CD4-positive, CD25-positive, alpha-beta regulatory T cell (primary cell): ENCODE measurements around the gene TUG1. TPM values are rescaled to one million over a fixed set of nuclear protein-coding genes. Genes with fewer than 3 reads are reported as not detected.

Experiments used
- ATAC-seq, 2 donors: fragments of 150-1000 bp; cut with Tn5 transposase; one replicate each; pipeline ENCODE4 v1.10.0; 2021; ENCODE audit warnings: low read depth in 2 of 2, moderate number of reproducible peaks in 2 of 2, moderate library complexity in 1 of 2
- DNase-seq, 3 donors: peaks; one replicate each; pipeline versions ENCODE4 v3.0.0 to v3.0.0-alpha.2; 2012 to 2022; ENCODE audit warnings: mixed read lengths in 1 of 3
- H3K27ac ChIP-seq: one replicate; pipeline ENCODE4 v1.7.0; 2013; ENCODE audit warnings: mild to moderate bottlenecking, low read length; ENCODE audit not compliant: insufficient read depth, poor library complexity, severe bottlenecking
- H3K27me3 ChIP-seq: one replicate; pipeline ENCODE4 v1.7.0; 2013; ENCODE audit warnings: low read length; ENCODE audit not compliant: control insufficient read depth, insufficient read depth
- H3K36me3 ChIP-seq: one replicate; pipeline ENCODE4 v1.7.0; 2013; ENCODE audit warnings: mild to moderate bottlenecking, low read length, moderate library complexity; ENCODE audit not compliant: control insufficient read depth, insufficient read depth
- H3K4me1 ChIP-seq: 2 replicates; pipeline ENCODE4 v1.7.0; 2013; ENCODE audit warnings: mild to moderate bottlenecking, low read length; ENCODE audit not compliant: insufficient read depth, control insufficient read depth, poor library complexity, severe bottlenecking
- H3K4me3 ChIP-seq: one replicate; pipeline ENCODE4 v1.7.0; 2013; ENCODE audit warnings: low read depth, mild to moderate bottlenecking, low read length, moderate library complexity
- H3K9me3 ChIP-seq, 2 experiments: 1 replicate in 1 of 2; 2 replicates in 1 of 2; pipeline ENCODE4 v1.7.0; 2013; ENCODE audit warnings: low read length in 2 of 2, mild to moderate bottlenecking in 1 of 2, moderate library complexity in 1 of 2; ENCODE audit not compliant: control insufficient read depth in 2 of 2
- H3K27ac Mint-ChIP-seq, 3 donors: one replicate each; pipeline ENCODE4 v1.8.0; 2020 to 2022; ENCODE audit warnings: mild to moderate bottlenecking in 3 of 3, mixed read lengths in 3 of 3, moderate library complexity in 2 of 3
- H3K27me3 Mint-ChIP-seq: one replicate; pipeline ENCODE4 v1.8.0; 2022; ENCODE audit warnings: mild to moderate bottlenecking, mixed read lengths
- H3K36me3 Mint-ChIP-seq: one replicate; pipeline ENCODE4 v1.8.0; 2020; ENCODE audit warnings: mixed read lengths
- H3K4me1 Mint-ChIP-seq, 4 donors: one replicate each; pipeline ENCODE4 v1.8.0; 2020 to 2022; ENCODE audit warnings: mixed read lengths in 4 of 4, mild to moderate bottlenecking in 1 of 4
- H3K4me3 Mint-ChIP-seq, 4 donors: one replicate each; pipeline ENCODE4 v1.8.0; 2020 to 2022; ENCODE audit warnings: mild to moderate bottlenecking in 4 of 4, mixed read lengths in 4 of 4, moderate library complexity in 3 of 4
- H3K9me3 Mint-ChIP-seq, 7 donors: one replicate each; pipeline ENCODE4 v1.8.0; 2020 to 2022; ENCODE audit warnings: mixed read lengths in 7 of 7, mild to moderate bottlenecking in 3 of 7, moderate library complexity in 2 of 7
- polyA plus RNA-seq, 4 donors: library from polyadenylated mRNA; unstranded; fragments of 300-500 nt; fragmentation: Illumina TruSeq; gene quantifications; one replicate each; pipeline ENCODE4 v1.2.3, GENCODE V29; 2021
- total RNA-seq: library from RNA; stranded (reverse); gene quantifications from one replicate; pipeline ENCODE4 v1.2.3, GENCODE V29; 2022

TUG1 gene
- total RNA-seq, result 90.9 TPM
- 10 to 100 TPM; 18.2 to 24.9 (median 20.7) TPM for polyA plus RNA-seq

- peak; percentile 97 to 99 (median 98) for DNase-seq
- Mint-ChIP-seq H3K4me1 (peaks cover 22 to 67% (median 45%) of the 10 kb centered on the region in 4 donors), H3K27ac (peak within 1 kb of the TSS; percentile 98), H3K9me3 (peaks cover 0 to 50% (median 18%) of the 10 kb centered on the region in 7 donors), H3K36me3 (peaks cover 45% of the 10 kb centered on the region), H3K27me3 (peaks cover 7% of the 10 kb centered on the region), H3K4me3 (peak within 1 kb of the TSS; percentile 91 to 98 (median 95))
- peaks cover 35 to 45% of the 10 kb centered on the region in 2 experiments for H3K9me3 ChIP-seq
- H3K4me3 ChIP-seq, result peak within 1 kb of the TSS; percentile 89
- no peaks in the 10 kb centered on the region for H3K27me3 ChIP-seq
- peaks cover 26% of the 10 kb centered on the region for H3K4me1 ChIP-seq
- peaks cover 28% of the 10 kb centered on the region for H3K36me3 ChIP-seq
- H3K27ac ChIP-seq, result peak within 1 kb of the TSS; percentile 90
- ATAC-seq, result peak; percentile 93 to 94
Measured at GRCh38 chr22:30968924-30969531, at the start of gene TUG1. Gene TUG1 (plus strand): TSS chr22:30969265.

DNA sequence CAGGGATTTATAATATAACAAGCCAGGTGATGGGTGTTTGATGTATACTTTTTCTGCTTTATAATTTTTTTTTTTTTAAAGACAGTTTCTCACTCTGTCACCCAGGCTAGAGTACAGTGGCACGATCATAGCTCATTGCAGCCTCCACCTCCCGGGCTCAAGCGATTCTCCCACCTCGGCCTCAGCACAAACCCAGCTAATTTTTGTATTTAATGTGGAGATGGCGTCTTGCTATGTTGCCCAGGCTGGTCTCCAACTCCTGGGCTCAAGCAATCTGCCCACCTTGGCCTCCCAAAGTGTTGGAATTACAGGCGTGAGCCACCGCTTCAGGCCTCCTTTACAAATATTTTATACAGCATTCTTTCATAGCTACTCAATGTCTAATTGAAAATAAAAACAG lies 49.1 kb upstream of the TUG1 start:
- Histone ChIP-seq H3K9me3 (peaks cover 5 to 8% of the 10 kb centered on the region in 2 experiments), H3K4me3 (no peak overlapping the region), H3K27ac (no peak overlapping the region), H3K27me3 (no peaks in the 10 kb centered on the region), H3K36me3 (peaks cover 6% of the 10 kb centered on the region), H3K4me1 (peaks cover 14% of the 10 kb centered on the region)
- Mint-ChIP-seq H3K4me1 (peaks cover 5 to 28% (median 14%) of the 10 kb centered on the region in 4 donors), H3K36me3 (peaks cover 8% of the 10 kb centered on the region), H3K4me3 (peak overlapping the region in 2 of 4 donors; percentile 58 to 82), H3K9me3 (peaks cover 0 to 1% (median 0%) of the 10 kb centered on the region in 7 donors), H3K27ac (peak overlapping the region in 1 of 3 donors; percentile 53), H3K27me3 (peaks cover 4% of the 10 kb centered on the region)
- ATAC-seq, result no peak
- no peak for DNase-seq

- peaks cover 0 to under 1% (median 0%) of the 10 kb centered on the region in 7 donors for H3K9me3 Mint-ChIP-seq
- peak; percentile 71 to 82 (median 78) for DNase-seq
Measured at GRCh38 chr22:30920407-30920806, 48.7 kb upstream of the TUG1 start.

GRCh38 chr22:30921108-30921507 lies 48.0 kb upstream of the TUG1 start:
- no peak for DNase-seq
- Histone ChIP-seq H3K4me1 (peaks cover 14% of the 10 kb centered on the region), H3K4me3 (peak overlapping the region; percentile 77), H3K9me3 (peaks cover 0 to 1% of the 10 kb centered on the region in 2 experiments), H3K27ac (peak overlapping the region; percentile 69), H3K36me3 (peaks cover 15% of the 10 kb centered on the region), H3K27me3 (no peaks in the 10 kb centered on the region)
- Mint-ChIP-seq H3K4me1 (peaks cover 5 to 28% (median 15%) of the 10 kb centered on the region in 4 donors), H3K9me3 (no peaks in the 10 kb centered on the region), H3K27me3 (peaks cover 4% of the 10 kb centered on the region), H3K4me3 (peak overlapping the region; percentile 81 to 96 (median 84)), H3K36me3 (peaks cover 13% of the 10 kb centered on the region), H3K27ac (peak overlapping the region in 2 of 3 donors; percentile 83 to 88)
- no peak for ATAC-seq

More at GRCh38 chr22:30920407-30920806, 48.7 kb upstream of the TUG1 start:
- Histone ChIP-seq H3K4me3 (peak overlapping the region; percentile 77), H3K36me3 (peaks cover 8% of the 10 kb centered on the region), H3K27ac (no peak overlapping the region), H3K9me3 (peaks cover 5 to 8% of the 10 kb centered on the region in 2 experiments), H3K27me3 (no peaks in the 10 kb centered on the region), H3K4me1 (peaks cover 14% of the 10 kb centered on the region)
- H3K4me3 Mint-ChIP-seq, result peak overlapping the region; percentile 81 to 96 (median 84)
- peaks cover 4% of the 10 kb centered on the region for H3K27me3 Mint-ChIP-seq
- peaks cover 5 to 28% (median 15%) of the 10 kb centered on the region in 4 donors for H3K4me1 Mint-ChIP-seq
- peak; percentile 64 to 73 for ATAC-seq
- peaks cover 13% of the 10 kb centered on the region for H3K36me3 Mint-ChIP-seq
- H3K27ac Mint-ChIP-seq, result peak overlapping the region; percentile 11 to 63 (median 53)

DNA sequence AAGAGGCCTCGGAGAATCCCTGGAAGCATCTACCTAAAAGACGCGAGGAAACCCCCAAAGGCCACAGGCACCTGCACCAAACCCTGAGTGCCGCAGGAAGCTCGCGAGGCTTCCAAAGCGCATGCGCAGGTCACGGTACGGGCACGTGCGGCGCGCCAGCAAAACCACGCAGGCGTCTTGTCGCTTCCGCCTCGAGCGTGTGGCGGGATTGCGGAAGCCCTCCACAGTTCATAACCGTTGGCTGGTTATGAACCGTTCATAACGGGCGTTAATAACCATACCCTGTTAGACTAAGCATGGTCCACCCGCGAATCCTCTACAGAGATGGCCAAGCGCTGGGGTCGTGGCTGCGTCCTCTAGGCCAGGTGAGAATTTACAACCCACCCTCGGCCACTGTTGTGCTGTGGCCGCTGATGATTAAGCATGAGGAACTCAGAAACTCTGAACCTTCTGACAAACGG lies 46.9 kb upstream of the TUG1 start:
- peaks cover 23% of the 10 kb centered on the region for H3K36me3 ChIP-seq
- H3K27ac ChIP-seq, result peak overlapping the region; percentile 69
- H3K9me3 ChIP-seq, result no peaks in the 10 kb centered on the region
- Mint-ChIP-seq H3K36me3 (peaks cover 20% of the 10 kb centered on the region), H3K4me3 (peak overlapping the region; percentile 81 to 96 (median 84)), H3K4me1 (peaks cover 5 to 31% (median 15%) of the 10 kb centered on the region in 4 donors), H3K27me3 (peaks cover 4% of the 10 kb centered on the region), H3K27ac (peak overlapping the region; percentile 83 to 88 (median 88)), H3K9me3 (no peaks in the 10 kb centered on the region)
- DNase-seq, result peak; percentile 73 to 86 (median 77)
- H3K27me3 ChIP-seq, result no peaks in the 10 kb centered on the region
- ATAC-seq, result peak; percentile 67 to 75
- peaks cover 14% of the 10 kb centered on the region for H3K4me1 ChIP-seq
- peak overlapping the region; percentile 77 for H3K4me3 ChIP-seq

DNA sequence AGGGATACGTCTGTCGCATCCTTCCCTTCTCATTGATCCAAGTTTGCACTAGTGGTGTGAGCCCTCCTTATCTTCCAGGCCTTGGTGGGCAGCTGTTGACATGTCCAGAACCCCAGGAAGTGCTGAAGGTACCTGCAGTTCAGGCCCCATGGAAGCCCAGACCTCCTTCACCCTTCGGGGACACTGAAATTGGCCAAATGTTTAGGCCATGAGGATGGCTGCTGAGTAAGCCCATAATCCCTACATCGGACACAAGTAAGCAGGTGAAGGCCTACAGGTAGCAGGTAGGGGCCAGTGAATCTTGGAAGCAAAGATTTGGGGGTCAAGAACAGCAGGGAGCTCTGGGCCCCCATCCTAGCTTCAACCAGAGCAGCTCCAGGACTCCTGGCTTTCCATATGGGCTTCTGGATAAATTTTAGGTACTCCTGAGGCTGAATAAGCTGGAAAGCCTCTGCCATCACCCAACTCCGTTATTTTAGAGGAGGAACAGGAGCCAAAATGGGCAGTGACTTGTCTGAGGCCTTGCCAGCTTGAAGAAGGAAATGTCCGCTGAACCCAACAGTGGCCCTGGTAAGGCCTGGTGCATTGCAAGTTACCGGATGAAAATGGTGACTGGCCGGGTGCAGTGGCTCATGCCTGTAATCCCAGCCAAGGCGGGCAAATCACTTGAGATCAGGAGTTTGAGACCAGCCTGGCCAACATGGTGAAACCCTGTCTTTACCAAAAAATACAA lies 45.7 kb upstream of the TUG1 start:
- H3K9me3 Mint-ChIP-seq, result no peaks in the 10 kb centered on the region
- peaks cover 35% of the 10 kb centered on the region for H3K36me3 ChIP-seq
- ATAC-seq (no peak), DNase-seq (no peak)
- H3K27me3 Mint-ChIP-seq, result peaks cover 4% of the 10 kb centered on the region
- peaks cover 14% of the 10 kb centered on the region for H3K4me1 ChIP-seq
- no peak overlapping the region for H3K4me3 ChIP-seq
- H3K9me3 ChIP-seq, result no peaks in the 10 kb centered on the region
- H3K27ac Mint-ChIP-seq, result peak overlapping the region in 2 of 3 donors; percentile 38 to 39
- H3K27me3 ChIP-seq, result no peaks in the 10 kb centered on the region
- no peak overlapping the region for H3K27ac ChIP-seq
- peaks cover 26% of the 10 kb centered on the region for H3K36me3 Mint-ChIP-seq
- H3K4me1 Mint-ChIP-seq, result peaks cover 4 to 31% (median 15%) of the 10 kb centered on the region in 4 donors
- H3K4me3 Mint-ChIP-seq, result peak overlapping the region in 1 of 4 donors; percentile 52

- no peaks in the 10 kb centered on the region for H3K9me3 ChIP-seq
- ATAC-seq (no peak), DNase-seq (no peak)
- H3K4me3 ChIP-seq, result no peak overlapping the region
- peaks cover 55% of the 10 kb centered on the region for H3K36me3 ChIP-seq
- peak overlapping the region in 1 of 3 donors; percentile 61 for H3K27ac Mint-ChIP-seq
- H3K9me3 Mint-ChIP-seq, result no peaks in the 10 kb centered on the region
- H3K27me3 Mint-ChIP-seq, result peaks cover 4% of the 10 kb centered on the region
- peaks cover 5 to 25% (median 15%) of the 10 kb centered on the region in 4 donors for H3K4me1 Mint-ChIP-seq
- H3K27me3 ChIP-seq, result no peaks in the 10 kb centered on the region
- peaks cover 37% of the 10 kb centered on the region for H3K36me3 Mint-ChIP-seq
- H3K4me1 ChIP-seq, result peaks cover 9% of the 10 kb centered on the region
- no peak overlapping the region for H3K4me3 Mint-ChIP-seq
- no peak overlapping the region for H3K27ac ChIP-seq
Measured at GRCh38 chr22:30925667-30926066, 43.4 kb upstream of the TUG1 start.
